DND-41 (cell line): Measurements from ENCODE around the gene LRP10.

ENCODE experiments used
- ATAC-seq: fragments of 200-7000 bp; cut with Tn5 transposase; 3 replicates; pipeline ENCODE4 v1.9.1; 2021; ENCODE audit warnings: low read depth; ENCODE audit not compliant: insufficient read depth
- DNase-seq: peaks from one replicate; pipeline ENCODE4 v3.0.0-alpha.2; 2020
- H2AFZ ChIP-seq: 2 replicates; pipeline ENCODE4 v1.6.0; 2012; ENCODE audit warnings: low read depth, low read length
- H3K27ac ChIP-seq: 2 replicates; pipeline ENCODE4 v1.5.1; 2012; ENCODE audit warnings: low read length, inconsistent platforms
- H3K27me3 ChIP-seq: fragments of 200-600 bp; sonication (generic); 2 replicates; pipeline ENCODE4 v1.6.0; 2012; ENCODE audit warnings: low read length, mild to moderate bottlenecking, inconsistent platforms; ENCODE audit not compliant: insufficient read depth, poor library complexity
- H3K36me3 ChIP-seq: 2 replicates; pipeline ENCODE4 v1.5.1; 2012; ENCODE audit warnings: low read length, inconsistent platforms; ENCODE audit not compliant: insufficient read depth
- H3K4me1 ChIP-seq: 2 replicates; pipeline ENCODE4 v1.5.1; 2012; ENCODE audit warnings: mild to moderate bottlenecking, low read length; ENCODE audit not compliant: insufficient read depth
- H3K4me2 ChIP-seq: 2 replicates; pipeline ENCODE4 v1.6.0; 2012; ENCODE audit warnings: mild to moderate bottlenecking, moderate library complexity, low read length, inconsistent platforms; ENCODE audit not compliant: insufficient read depth
- H3K4me3 ChIP-seq, 2 experiments: fragments of 200-600 bp in 1 of 2; shearing (Covaris generic) in 1 of 2; 2 replicates each; pipeline ENCODE4 v1.5.1; 2012 to 2016; ENCODE audit warnings: inconsistent platforms in 2 of 2, low read length in 2 of 2, mild to moderate bottlenecking in 2 of 2, low read depth in 1 of 2, moderate library complexity in 1 of 2
- H3K79me2 ChIP-seq: 2 replicates; pipeline ENCODE4 v1.6.0; 2012; ENCODE audit warnings: low read length, inconsistent platforms; ENCODE audit not compliant: insufficient read depth
- H3K9ac ChIP-seq: 2 replicates; pipeline ENCODE4 v1.6.0; 2012; ENCODE audit warnings: low read depth, mild to moderate bottlenecking, inconsistent platforms, low read length, moderate library complexity
- H3K9me3 ChIP-seq: 2 replicates; pipeline ENCODE4 v1.5.1; 2012; ENCODE audit warnings: low read length, moderate library complexity, mild to moderate bottlenecking, inconsistent platforms; ENCODE audit not compliant: insufficient read depth, severe bottlenecking
- H4K20me1 ChIP-seq: 2 replicates; pipeline ENCODE4 v1.6.0; 2012; ENCODE audit warnings: low read length; ENCODE audit not compliant: insufficient read depth
- EZH2 ChIP-seq: IDR thresholded peaks from 3 replicates; pipeline ENCODE4 v1.6.1; 2012; ENCODE audit warnings: borderline replicate concordance, low read depth, mild to moderate bottlenecking, moderate library complexity, low read length, inconsistent platforms; ENCODE audit not compliant: severe bottlenecking
- TF ChIP-seq, protein P1 (sequence below): IDR thresholded peaks from 2 replicates; pipeline ENCODE4 v1.5.1; 2012; ENCODE audit warnings: borderline replicate concordance, low read length, moderate library complexity, mild to moderate bottlenecking; ENCODE audit not compliant: poor library complexity, severe bottlenecking; ENCODE audit errors: extremely low read depth

The LRP10 gene

DNA sequence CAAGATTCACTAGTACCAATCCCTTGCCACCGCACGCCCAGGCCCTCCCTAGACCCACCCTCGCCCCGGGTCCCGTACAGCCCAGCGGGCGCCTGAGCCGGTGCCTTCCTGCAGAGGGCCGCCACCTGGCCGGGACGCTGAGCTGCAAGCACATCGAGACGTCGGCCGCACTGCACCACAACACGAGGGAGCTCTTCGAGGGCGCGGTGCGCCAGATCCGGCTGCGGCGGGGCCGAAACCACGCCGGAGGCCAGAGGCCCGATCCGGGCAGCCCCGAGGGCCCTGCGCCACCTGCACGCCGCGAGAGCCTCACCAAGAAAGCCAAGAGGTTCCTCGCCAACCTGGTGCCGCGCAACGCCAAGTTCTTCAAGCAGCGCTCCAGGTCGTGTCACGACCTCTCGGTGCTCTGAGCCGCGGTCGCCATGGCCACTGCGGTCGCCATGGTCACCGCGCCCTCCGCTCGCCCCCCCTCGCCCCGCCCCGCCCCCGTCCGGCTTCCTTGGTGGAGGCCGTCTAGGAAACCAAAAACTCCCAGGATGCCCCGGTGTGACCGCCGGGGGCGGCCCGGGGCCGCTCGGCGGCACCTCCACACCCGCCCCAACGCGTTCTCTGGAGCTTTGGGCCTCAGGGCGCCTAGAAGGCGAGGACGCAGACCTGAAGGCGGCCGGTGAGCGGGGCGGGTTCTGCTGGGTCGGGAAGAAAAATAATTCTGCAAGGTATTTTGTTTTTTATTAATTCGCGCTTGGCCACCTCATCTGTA, 15.1 kb downstream of the LRP10 start:
- peaks cover 54% of the 10 kb centered on the region for H3K27me3 ChIP-seq
- H3K9me3 ChIP-seq: no peaks in the 10 kb centered on the region
- ATAC-seq (peak; percentile 39), DNase-seq (peak; percentile 37)
- no peak overlapping the region for H3K4me2 ChIP-seq
- H3K9ac ChIP-seq: no peak overlapping the region
- no peak overlapping the region for H2AFZ ChIP-seq
- H4K20me1 ChIP-seq: peaks cover 13% of the 10 kb centered on the region; the same call in 1 of the 2 replicates
- H3K4me3 ChIP-seq: no peak overlapping the region
- no peaks in the 10 kb centered on the region for H3K36me3 ChIP-seq
- no peaks in the 10 kb centered on the region for H3K79me2 ChIP-seq
- no peaks in the 10 kb centered on the region for H3K4me1 ChIP-seq
- no peak overlapping the region for H3K27ac ChIP-seq
- TF ChIP-seq, protein P1, sequence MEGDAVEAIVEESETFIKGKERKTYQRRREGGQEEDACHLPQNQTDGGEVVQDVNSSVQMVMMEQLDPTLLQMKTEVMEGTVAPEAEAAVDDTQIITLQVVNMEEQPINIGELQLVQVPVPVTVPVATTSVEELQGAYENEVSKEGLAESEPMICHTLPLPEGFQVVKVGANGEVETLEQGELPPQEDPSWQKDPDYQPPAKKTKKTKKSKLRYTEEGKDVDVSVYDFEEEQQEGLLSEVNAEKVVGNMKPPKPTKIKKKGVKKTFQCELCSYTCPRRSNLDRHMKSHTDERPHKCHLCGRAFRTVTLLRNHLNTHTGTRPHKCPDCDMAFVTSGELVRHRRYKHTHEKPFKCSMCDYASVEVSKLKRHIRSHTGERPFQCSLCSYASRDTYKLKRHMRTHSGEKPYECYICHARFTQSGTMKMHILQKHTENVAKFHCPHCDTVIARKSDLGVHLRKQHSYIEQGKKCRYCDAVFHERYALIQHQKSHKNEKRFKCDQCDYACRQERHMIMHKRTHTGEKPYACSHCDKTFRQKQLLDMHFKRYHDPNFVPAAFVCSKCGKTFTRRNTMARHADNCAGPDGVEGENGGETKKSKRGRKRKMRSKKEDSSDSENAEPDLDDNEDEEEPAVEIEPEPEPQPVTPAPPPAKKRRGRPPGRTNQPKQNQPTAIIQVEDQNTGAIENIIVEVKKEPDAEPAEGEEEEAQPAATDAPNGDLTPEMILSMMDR: no peak
- TF ChIP-seq EZH2: no peak

DNA sequence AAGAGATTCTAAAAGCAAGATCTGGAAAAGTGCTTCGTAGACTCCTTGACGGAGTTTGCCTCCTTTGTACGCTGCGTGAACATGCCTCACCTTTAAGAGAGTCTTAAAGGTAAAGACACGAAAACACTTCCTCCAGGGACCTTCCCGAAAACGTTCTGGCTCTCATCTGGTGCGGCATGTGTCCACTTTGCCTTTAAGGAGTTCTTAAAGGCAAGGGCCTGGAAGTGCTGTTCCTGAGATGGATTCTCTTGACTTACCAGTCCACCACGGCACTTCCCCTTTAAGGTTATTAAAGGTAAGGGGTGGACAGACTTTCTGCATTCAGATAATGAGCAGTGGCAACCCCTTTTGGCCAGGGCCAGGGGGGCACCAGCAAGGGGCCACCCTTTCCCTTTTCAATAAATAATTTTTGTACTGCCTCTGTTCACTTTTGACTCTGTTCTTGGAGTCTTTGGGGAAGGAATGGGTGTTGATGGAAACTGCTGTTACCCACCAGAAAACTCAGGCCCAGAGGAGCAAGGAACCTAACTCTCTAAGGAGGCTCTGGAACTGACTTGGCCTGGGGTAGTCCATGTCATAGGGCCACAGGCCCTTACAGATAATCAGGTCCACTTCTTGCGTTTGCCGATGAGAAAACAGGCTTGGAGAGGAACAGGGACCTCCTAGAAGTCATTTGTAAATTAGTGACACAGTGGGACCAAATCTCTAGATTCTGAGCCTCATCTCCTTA, 15.9 kb downstream of the LRP10 start:
- no peak overlapping the region for H2AFZ ChIP-seq
- no peak overlapping the region for H3K27ac ChIP-seq
- H3K4me2 ChIP-seq: no peak overlapping the region
- peaks cover 13% of the 10 kb centered on the region; the same call in 1 of the 2 replicates for H4K20me1 ChIP-seq
- no peaks in the 10 kb centered on the region for H3K79me2 ChIP-seq
- peaks cover 47% of the 10 kb centered on the region for H3K27me3 ChIP-seq
- no peak for TF ChIP-seq EZH2
- TF ChIP-seq, protein P1: no peak
- no peak overlapping the region for H3K4me3 ChIP-seq
- ATAC-seq (no peak), DNase-seq (no peak)
- no peaks in the 10 kb centered on the region for H3K4me1 ChIP-seq
- no peaks in the 10 kb centered on the region for H3K36me3 ChIP-seq
- H3K9ac ChIP-seq: no peak overlapping the region
- H3K9me3 ChIP-seq: no peaks in the 10 kb centered on the region

DNA sequence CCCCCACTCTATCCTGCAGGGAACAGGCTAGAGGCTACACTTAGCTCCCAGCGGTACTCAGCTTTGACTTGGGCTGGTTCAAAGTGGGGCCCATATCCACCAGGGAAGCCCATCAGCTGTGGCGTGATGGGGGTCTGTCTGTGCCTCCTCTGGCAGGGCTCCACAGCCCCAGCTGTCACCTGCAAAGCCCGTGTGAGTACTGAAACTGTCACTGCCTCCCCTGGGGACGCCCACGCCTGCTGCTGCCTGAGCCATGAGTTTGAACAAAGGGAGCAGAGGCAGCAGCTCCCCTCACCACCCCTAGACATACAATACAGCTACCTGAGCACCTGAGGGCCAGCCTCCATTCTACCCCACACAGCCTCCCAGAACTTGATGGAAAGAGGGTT, 16.4 kb downstream of the LRP10 start:
- peaks cover 8% of the 10 kb centered on the region; the same call in 1 of the 2 replicates for H4K20me1 ChIP-seq
- H3K9ac ChIP-seq: no peak overlapping the region
- no peaks in the 10 kb centered on the region for H3K9me3 ChIP-seq
- H3K4me2 ChIP-seq: no peak overlapping the region
- H3K4me3 ChIP-seq: no peak overlapping the region
- no peak overlapping the region for H3K27ac ChIP-seq
- no peaks in the 10 kb centered on the region for H3K4me1 ChIP-seq
- no peak overlapping the region for H2AFZ ChIP-seq
- peak; percentile 19 for DNase-seq
- peaks cover 46% of the 10 kb centered on the region for H3K27me3 ChIP-seq
- no peaks in the 10 kb centered on the region for H3K79me2 ChIP-seq
- peak; percentile 44; the same call in 2 of the 3 replicates for ATAC-seq
- TF ChIP-seq, protein P1: no peak
- TF ChIP-seq EZH2: no peak
- no peaks in the 10 kb centered on the region for H3K36me3 ChIP-seq
